Embryonic facial prominence (tissue), 1 donor: Measurements from ENCODE around the gene BIRC5.

ENCODE experiments used
- DNase-seq: peaks from one replicate; pipeline ENCODE4 v3.0.0-alpha.2; 2016; ENCODE audit errors: extremely low spot score

The BIRC5 gene

GRCh38 chr17:78184351-78184750 is 29.7 kb upstream of the BIRC5 start:
- DNase-seq: no peak

GRCh38 chr17:78184868-78185267 is 29.2 kb upstream of the BIRC5 start:
- DNase-seq: no peak

- no peak for DNase-seq
Observed at GRCh38 chr17:78185981-78186691, 27.9 kb upstream of the BIRC5 start.

- peak; percentile 95 for DNase-seq
Observed at GRCh38 chr17:78186692-78187595, 27.1 kb upstream of the BIRC5 start, which contains the start of the genes AFMID and TK1. TSS of gene AFMID (plus strand) at chr17:78187362. CDS start at chr17:78187371, 9 bp downstream. TSS of gene TK1 (minus strand) at chr17:78187052. CDS start at chr17:78186994, 58 bp downstream.

GRCh38 chr17:78196716-78197115 is 17.3 kb upstream of the BIRC5 start:
- DNase-seq: no peak

- DNase-seq: no peak
Observed at GRCh38 chr17:78197147-78197832, 16.8 kb upstream of the BIRC5 start.

- no peak for DNase-seq
Observed at GRCh38 chr17:78200451-78200850, 13.6 kb upstream of the BIRC5 start.

GRCh38 chr17:78202666-78203065 is 11.4 kb upstream of the BIRC5 start:
- DNase-seq: no peak

GRCh38 chr17:78204387-78205123 is 9.5 kb upstream of the BIRC5 start:
- DNase-seq: no peak

GRCh38 chr17:78205124-78205775 is 8.8 kb upstream of the BIRC5 start:
- no peak for DNase-seq

- DNase-seq: no peak
Observed at GRCh38 chr17:78206298-78206697, 7.8 kb upstream of the BIRC5 start.

- no peak for DNase-seq
Observed at GRCh38 chr17:78208486-78208885, 5.6 kb upstream of the BIRC5 start.

GRCh38 chr17:78210111-78210510 is 3.9 kb upstream of the BIRC5 start:
- DNase-seq: no peak

- DNase-seq: no peak
Observed at GRCh38 chr17:78211032-78211431, 3.0 kb upstream of the BIRC5 start.

- DNase-seq: no peak
Observed at GRCh38 chr17:78214706-78215061, 631 bp downstream of the BIRC5 start.

GRCh38 chr17:78219396-78220150 is 5.5 kb downstream of the BIRC5 start:
- no peak for DNase-seq

- no peak for DNase-seq
Observed at GRCh38 chr17:78223061-78223460, 9.0 kb downstream of the BIRC5 start.

- DNase-seq: no peak
Observed at GRCh38 chr17:78223765-78224164, 9.7 kb downstream of the BIRC5 start.

- DNase-seq: no peak
Observed at GRCh38 chr17:78224231-78225087, 10.4 kb downstream of the BIRC5 start.
